A549 treated with GW870086 at 1 μM for 4 hours (cell line): ENCODE measurements around the gene SOWAHC. TPM values are rescaled to one million over a fixed set of nuclear protein-coding genes. Genes with fewer than 3 reads are reported as not detected.

Experiments
- total RNA-seq: library from RNA; stranded (reverse); fragments of 200-300 nt; extraction: Qiagen RNA extraction; gene quantifications from 5 replicates; pipeline ENCODE4 v1.2.3, GENCODE V29; 2022; ENCODE audit warnings: low read depth

SOWAHC gene
- total RNA-seq: 7.7 to 11.8 TPM (median 10.4 TPM) in 5 replicates

DNA sequence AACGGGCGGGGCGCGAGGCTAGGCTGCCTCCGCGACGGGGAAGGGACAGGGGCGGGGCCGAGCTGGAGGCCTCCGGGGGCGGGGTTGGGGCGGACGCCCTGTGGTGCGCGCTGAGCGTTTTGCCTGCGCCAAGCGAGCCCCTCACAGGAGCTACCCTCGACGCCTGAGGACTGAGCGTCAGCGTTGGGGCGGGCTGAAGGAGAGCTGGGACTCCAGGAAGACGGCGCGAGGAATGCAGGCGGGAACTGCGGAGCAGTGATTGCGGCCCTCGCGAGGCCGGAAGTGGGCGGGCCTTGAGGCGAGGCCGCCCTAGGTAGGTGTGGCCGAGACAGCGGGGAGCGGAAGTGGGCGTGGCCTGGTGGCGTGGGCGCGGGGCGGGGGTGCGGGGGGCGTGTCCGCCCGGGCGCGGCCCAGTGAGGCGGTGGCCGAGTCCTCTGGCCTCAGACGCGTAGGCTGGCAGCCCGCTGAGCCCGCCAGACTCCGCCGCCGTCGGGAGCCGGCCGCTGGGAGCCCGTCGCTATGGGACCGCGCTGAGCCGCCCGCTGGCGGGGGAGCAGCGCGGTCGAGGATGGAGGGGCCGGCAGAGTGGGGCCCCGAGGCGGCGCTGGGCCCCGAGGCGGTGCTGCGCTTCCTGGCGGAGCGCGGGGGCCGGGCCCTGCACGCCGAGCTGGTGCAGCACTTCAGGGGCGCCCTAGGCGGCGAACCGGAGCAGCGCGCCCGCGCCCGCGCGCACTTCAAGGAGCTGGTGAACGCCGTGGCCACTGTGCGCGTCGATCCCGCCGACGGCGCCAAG, at the start of gene SOWAHC, which contains the start of gene SEPTIN10:
Gene SOWAHC, plus strand, starts transcription at position 443 of the 793 bp plus-strand sequence. Its CDS starts 126 bp downstream, at position 569.
Gene SEPTIN10, minus strand, starts transcription at position 45 of the 793 bp plus-strand sequence. CDS start 139 bp downstream, outside the sequence.

Other genes with a start within 250 kb of the SOWAHC start
- gene SEPTIN10, start 398 bp upstream of the SOWAHC start, total RNA-seq: 28.9 to 46.6 TPM (median 45.1 TPM) in 5 replicates
- gene RGPD5, start 179.9 kb downstream of the SOWAHC start, total RNA-seq: 6.9 to 8.9 TPM (median 7.1 TPM) in 5 replicates